ENCODE results near the gene P2RX1.

DNA sequence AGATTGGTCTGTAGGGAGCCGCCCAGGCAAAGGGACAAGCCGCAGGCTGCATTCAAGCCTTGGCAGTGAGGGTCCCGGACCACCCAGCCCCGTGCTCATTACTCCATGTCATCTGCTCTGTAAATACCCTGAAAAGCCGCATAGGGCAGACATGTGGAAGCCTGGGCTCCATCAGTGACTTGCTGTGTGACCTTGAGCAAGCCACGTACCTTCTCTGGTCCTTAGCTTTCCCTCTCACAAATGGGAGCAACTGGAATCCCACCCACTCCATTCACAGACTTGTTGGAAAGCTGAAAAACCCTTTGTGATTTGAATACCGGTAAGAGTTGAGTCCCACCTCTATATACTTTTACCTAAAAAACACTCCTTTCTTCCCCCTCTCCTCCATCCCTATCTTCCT is 35.3 kb downstream of the P2RX1 start:
- TF ChIP-seq, protein P1, sequence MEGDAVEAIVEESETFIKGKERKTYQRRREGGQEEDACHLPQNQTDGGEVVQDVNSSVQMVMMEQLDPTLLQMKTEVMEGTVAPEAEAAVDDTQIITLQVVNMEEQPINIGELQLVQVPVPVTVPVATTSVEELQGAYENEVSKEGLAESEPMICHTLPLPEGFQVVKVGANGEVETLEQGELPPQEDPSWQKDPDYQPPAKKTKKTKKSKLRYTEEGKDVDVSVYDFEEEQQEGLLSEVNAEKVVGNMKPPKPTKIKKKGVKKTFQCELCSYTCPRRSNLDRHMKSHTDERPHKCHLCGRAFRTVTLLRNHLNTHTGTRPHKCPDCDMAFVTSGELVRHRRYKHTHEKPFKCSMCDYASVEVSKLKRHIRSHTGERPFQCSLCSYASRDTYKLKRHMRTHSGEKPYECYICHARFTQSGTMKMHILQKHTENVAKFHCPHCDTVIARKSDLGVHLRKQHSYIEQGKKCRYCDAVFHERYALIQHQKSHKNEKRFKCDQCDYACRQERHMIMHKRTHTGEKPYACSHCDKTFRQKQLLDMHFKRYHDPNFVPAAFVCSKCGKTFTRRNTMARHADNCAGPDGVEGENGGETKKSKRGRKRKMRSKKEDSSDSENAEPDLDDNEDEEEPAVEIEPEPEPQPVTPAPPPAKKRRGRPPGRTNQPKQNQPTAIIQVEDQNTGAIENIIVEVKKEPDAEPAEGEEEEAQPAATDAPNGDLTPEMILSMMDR (IDR thresholded peaks at IDR 0.05), result no peak
- TF ChIP-seq POLR2A (IDR thresholded peaks at IDR 0.05), result no peak

Measured in uterus (tissue), 2 donors.